GM18909 (cell line): Measurements from ENCODE around the gene PDE6B.
"Not testable (repeated sequence)": the region's sequence is repeated elsewhere in the genome, so short reads cannot be mapped to it uniquely, and the experiment has no call there.

ENCODE experiments used
- ATAC-seq: cut with Tn5 transposase; IDR thresholded peaks from one replicate; pipeline ENCODE4 v1.9.1; 2021; ENCODE audit warnings: mild to moderate bottlenecking; ENCODE audit not compliant: unreplicated experiment, poor library complexity

PDE6B gene

GRCh38 chr4:634599-634985, 9.2 kb downstream of the PDE6B start:
- ATAC-seq, result no peak

DNA sequence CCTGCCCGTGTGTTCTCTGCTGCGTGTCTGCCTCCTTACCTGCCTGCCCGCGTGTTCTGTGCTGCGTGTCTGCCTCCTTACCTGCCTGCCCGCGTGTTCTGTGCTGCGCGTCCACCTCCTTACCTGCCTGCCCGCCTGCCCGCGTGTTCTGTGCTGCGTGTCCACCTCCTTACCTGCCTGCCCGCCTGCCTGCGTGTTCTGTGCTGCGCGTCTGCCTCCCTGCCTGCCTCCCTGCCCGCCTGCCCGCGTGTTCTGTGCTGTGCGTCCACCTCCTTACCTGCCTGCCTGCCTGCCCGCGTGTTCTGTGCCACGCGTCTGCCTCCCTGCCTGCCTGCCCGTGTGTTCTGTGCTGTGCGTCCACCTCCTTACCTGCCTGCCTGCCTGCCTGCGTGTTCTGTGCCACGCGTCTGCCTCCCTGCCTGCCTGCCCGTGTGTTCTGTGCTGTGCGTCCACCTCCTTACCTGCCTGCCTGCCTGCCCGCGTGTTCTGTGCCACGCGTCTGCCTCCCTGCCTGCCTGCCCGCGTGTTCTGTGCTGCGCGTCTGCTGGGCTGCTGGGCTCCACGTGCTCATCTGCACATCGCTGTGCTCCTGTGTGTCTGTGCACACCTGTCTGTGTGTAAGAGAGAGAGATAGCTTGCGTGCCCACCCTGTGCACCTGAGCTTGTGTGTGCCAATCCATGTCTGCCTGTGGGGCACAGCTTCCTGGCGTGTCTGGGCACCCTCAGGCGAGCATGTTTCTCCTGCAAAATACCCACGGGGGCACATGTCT, 9.9 kb downstream of the PDE6B start:
- not testable (repeated sequence) for ATAC-seq

DNA sequence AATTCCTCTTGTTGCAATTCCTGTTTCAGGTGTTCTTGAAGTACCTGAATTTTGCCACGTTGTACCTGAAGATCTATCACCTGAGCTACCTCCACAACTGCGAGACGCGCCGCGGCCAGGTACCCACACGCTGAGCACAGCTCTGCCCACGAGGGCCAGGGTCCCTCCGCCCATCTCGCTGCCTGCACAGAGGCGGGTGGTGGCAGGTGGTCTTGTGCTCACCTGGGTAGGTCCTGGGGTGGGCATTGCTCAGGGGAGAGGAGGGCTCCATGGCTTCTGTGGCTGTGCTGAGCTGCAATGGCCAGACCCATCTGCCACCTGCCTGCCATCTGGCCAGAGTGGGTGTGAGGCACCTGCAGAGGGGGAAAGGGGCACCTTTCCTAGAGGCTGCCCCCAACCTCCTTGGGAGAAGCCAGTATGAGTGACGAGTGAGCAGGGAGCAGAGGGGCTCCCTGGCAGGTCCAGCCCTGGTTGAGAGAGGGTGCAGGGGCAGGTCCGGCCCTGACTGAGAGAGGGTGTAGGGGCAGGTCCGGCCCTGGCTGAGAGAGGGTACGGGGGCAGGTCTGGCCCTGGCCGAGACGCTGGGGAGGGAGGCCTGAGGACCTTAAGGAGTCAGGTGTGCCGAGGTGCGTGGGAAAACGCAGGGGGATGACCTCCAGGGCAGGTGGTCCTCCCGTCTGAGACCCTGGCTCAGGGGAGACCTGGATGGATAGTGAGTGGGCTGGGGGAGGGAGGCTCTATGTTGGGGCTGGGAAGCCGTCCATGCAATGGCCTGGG, 10.7 kb downstream of the PDE6B start:
- no peak for ATAC-seq

DNA sequence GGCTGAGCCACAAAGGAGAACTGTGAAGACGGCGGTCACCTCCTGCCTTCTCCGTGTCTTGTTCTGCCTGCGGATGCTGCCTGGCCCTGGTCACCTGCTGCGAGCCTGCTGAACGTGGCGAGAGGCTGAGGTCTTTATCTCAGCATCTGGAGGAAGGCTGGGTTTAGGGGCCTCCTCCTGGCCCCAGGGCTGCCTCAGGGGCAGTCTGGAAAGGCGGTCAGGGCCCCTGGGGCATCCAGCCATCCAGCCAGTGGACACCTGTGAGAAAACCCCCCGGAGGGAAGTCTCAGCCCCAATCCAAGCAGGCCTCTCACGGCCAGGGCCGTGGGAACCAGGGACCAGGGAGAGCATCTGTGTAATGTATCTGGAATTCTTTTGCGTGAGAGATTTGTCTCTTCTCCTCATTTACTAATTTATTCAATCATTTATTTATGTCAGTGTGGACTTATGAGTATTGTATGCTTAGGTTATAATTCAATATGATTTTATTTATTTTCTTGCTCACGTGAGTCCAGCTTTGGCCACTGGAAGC, 11.3 kb downstream of the PDE6B start:
- ATAC-seq, result no peak

DNA sequence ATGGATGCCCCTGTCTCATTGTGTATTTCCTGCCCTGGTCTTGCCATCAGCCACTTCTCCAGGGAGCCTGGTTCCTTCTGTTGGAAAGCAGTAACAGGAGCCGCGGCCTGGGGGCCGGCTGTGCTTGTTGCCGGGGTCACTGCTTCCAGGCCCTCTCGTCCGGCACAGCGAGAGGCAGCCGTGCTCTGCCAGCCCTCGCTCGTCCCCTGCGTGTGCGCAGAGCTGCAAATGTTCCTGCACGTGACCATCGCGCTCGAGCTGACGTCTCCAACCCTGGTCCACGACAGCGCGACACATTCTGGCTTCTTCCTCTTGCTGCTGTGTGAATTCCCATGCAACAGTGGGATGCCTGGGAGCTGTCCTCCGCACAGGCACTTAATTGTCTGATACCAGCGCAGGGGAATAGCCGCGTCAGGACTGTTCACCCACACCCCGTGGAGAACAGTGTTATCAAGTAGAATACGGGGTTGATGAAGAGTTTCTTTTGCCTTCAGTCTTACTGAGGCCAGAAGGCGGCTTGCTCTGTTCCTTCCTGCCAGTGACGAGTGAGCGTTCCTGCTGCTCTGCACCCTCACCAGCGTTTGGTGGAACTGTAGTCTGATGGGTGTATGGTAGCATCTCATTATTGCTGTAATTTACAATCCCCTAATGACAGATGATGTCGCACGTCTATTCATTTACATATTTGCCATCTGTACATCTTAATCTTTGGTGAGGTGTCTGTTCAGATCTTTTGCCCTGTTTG, 12.3 kb downstream of the PDE6B start:
- no peak for ATAC-seq

GRCh38 chr4:642366-642765, 17.0 kb downstream of the PDE6B start:
- ATAC-seq, result not testable (repeated sequence)

GRCh38 chr4:646460-646859, 21.1 kb downstream of the PDE6B start:
- no peak for ATAC-seq

GRCh38 chr4:647481-647880, 22.1 kb downstream of the PDE6B start:
- no peak for ATAC-seq

DNA sequence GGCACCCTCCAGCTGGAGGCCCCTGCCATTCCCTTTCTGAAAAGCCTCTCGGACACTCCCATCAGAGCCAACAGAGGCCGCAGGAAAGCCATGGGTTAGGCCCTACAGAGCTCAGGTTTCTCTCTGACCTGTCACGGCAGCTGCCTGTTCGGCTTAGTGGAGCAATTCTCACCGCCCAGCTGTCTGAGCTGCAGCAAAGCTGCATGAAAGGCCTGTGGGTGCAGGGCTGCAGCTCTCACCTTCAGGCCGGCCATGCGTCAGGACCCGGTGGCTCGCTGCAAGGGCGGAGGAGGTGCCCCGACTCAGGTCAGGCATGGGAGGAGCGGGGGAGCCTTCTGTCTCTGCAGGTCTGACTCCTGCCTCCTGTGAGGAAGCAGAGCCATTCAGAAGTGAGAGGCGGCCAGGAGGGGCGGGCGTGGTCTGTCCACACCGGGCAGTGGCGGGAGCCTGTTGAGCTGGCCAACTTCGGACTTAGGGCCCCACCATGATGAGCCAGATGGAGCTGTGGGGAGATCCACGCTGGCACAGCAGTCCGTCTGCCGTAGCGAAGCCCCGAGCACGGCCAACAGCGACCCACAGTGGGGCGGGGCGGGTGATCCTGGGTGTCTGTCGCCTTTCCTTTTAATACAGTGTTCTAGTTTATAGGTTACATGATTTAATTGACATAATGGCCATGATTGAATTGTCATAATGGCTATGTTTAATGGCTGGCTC, 23.4 kb downstream of the PDE6B start:
- ATAC-seq, result no peak

DNA sequence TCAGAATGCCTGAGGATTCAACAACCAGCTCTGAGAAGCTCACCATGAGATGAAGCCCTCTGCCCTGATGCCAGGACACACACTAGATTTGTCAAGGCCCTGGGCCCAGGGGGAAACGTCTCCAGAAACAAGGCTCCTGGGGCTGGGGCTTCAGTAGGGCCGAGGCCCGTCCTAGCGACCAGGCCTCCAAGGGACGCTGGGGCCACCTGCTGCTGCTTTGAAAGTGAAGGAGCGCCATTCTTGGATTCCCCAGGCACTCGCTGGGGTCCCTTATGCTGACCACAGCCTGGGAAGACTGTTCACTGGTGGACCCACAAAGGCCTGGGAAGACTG, 23.9 kb downstream of the PDE6B start:
- ATAC-seq, result no peak

GRCh38 chr4:649751-650310, 24.5 kb downstream of the PDE6B start:
- ATAC-seq, result no peak

- no peak for ATAC-seq
Observed at GRCh38 chr4:650461-650860, 25.1 kb downstream of the PDE6B start.

- no peak for ATAC-seq
Observed at GRCh38 chr4:650951-651883, 25.8 kb downstream of the PDE6B start.

DNA sequence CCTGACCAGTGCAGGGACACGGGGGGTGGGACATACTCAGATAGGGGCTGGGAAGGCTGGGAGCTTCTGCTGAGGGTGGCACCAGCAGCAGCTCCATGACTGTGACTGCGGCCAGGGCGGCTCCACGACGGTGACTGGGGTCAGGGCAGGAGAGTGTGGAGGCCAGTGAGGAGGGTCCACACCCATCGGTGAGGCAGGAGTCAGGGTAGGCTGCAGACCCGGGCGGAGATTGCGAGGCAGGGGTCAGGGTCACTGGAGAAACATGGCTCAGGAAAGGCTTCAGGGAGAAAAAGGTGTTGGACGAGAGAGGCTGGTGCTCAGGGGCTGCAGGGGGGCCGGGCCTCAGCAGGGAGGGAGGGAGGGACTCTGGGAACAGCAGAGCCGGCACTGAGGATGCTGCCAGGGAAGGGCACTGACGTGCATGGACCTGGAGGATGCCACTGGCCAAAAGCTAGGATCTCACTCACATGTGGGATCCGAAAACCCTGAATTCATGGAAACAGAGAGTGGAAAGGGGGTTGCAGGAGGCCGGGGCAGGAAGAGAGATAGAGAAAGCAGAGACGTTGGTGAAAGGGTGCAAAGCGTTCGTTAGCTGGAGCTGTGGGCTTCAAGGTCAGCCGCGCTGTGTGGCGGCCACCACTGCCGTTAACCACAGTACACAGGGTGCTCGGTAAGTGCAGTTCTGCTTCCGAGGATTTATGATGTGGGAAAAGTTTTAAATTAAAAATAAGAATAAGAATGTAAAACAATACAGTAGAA, 26.7 kb downstream of the PDE6B start:
- ATAC-seq, result no peak

GRCh38 chr4:653080-653821, 27.9 kb downstream of the PDE6B start:
- no peak for ATAC-seq

GRCh38 chr4:653831-654502, 28.6 kb downstream of the PDE6B start:
- ATAC-seq, result no peak

DNA sequence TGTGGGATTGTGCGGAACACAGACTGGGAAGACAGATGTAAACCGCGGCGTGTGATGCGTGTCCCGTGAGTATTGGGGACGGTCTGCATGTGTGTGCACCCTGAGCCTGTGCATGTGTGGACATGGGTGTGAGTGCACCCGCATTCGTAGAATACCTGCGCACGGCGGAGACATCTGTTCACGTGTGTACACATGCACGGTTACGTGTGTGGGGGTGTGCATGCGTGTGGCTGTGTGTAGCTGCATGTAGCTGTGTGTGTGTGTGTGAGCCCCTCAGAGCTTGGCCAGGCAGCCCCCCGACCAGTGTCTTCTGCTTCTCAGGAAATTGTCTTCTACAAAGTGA, 29.1 kb downstream of the PDE6B start:
- ATAC-seq, result no peak
